Hematopoietic multipotent progenitor cell treated with erythropoietin and hydrocortisone succinate and interleukin-3 and kit ligand, for 15 days (in vitro differentiated cells): ENCODE measurements around the gene SARDH.

Experiments
- DNase-seq: peaks from one replicate; pipeline ENCODE4 v3.0.0-alpha.2; 2015; ENCODE audit warnings: low spot score

SARDH gene

DNA sequence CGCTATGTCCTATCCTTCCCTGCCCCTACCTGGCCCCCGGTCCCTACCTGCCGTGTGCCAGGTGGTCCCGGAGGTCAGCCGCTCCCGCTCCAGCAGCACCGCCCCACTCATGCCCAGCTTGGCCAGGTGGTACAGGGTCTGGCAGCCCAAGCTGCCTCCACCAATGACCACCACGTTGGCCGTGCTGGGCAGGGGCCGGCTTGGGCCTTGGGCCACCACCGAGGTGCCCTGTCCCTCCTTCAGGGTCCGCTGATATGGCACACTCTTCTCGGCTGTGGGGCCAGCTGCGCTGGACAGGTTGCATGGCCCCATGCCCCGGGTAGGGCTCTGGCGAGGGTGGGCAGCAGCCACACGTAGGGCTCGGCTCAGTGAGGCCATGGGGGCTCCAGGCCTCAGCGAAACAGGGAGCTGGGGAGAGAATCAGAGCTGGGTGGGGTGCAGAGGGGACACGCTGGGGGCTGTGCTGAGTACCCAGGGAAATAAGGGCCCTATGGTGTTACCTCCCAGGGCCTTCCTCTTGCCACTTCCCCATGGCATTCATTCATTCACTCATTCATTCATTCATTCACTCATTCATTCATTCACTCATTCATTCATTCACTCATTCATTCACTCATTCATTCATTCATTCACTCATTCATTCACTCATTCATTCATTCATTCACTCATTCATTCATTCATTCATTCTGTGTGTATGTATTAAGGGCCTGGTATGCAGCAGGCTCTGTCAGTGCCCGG lies 4.2 kb downstream of the SARDH start:
- DNase-seq, result no peak

DNA sequence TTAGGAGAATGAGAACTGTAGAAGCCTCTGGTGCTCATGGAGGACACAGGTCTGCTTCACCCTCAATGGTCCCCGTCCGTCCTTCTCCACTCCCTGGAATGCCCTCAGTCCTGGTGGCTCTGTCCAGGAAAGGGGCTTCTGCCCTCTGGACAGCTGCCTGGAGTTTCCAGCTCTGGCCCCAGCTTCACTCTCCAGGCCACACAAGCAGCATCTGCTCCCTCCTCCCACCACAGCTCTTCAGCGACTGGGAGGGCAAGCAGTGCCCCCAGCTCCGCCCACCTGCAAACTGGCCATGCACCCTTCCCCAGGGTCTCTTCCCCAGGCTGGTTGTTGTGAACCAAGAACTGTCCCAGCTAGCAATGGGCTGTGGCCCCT lies 4.7 kb downstream of the SARDH start:
- no peak for DNase-seq

DNA sequence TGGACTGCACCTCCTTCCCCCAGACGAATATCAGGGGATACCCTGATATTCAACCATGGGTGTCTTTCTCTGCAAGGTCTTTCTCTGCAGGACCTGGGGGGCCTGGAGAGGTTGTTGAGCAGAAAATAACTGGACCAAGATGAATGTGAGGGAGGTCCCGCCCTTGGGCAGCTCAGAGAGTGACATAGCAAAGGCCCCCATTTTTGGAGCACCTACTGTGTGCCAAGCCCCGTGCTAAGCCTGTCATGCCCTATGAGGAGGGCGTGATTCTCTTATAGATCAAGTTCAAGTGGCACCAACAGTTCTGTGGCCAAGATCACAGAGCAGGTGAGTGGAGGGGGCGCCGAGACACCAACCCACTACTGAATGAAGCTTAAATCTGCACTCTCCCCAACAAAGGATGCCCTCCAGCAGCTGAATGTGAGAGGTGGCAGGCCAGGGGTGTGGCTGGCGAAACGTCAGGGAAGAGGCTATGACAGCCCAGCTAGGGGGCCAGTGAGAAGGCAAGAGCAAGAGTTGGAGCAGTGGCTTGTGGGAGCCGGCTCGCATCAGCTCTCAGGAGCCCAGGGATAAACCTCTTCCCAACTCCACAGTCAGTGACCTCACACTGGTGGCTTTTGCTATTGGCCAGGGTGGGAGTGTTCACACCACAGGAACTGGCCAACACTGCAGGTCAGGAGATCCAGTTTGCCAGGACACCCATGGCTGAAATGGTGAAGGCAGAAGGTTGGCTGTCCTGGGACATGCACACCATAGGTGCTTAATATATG lies 5.3 kb downstream of the SARDH start:
- no peak for DNase-seq

DNA sequence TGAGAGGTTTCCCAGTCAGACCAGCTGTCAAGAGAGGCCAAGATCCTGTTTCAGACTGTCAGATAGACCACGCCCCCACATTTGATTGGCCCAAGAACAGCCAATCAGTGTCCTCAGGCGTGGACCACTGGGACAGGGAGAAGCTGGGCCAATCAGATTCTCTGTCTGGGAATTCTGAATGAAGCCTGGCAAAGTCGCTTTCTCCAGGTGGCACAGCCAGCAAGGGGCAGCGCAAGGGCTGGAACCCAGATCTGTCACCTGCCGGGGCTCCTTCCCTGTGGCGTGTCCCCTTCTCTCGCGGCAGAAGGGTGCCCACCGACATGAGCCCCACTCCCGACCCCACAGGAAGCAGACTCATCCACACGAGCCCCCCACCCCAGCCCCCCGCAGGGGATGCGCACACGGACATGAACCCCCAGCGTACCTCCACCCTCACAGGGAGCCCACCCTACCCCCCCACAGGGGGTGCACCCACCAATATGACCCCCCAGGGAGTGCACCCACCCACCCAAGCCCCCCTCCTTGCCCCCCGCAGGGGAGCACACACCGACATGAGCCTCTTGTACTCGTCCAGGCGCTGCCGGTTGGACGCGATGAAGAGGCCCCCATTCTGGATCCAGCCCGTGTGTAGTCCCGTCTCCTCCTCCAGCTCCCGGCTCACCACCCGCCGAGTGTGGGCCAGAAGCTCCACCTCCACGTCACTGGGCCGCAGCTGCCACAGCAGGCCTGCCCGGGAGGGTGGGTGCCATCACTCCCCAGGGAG lies 6.1 kb downstream of the SARDH start:
- no peak for DNase-seq

DNA sequence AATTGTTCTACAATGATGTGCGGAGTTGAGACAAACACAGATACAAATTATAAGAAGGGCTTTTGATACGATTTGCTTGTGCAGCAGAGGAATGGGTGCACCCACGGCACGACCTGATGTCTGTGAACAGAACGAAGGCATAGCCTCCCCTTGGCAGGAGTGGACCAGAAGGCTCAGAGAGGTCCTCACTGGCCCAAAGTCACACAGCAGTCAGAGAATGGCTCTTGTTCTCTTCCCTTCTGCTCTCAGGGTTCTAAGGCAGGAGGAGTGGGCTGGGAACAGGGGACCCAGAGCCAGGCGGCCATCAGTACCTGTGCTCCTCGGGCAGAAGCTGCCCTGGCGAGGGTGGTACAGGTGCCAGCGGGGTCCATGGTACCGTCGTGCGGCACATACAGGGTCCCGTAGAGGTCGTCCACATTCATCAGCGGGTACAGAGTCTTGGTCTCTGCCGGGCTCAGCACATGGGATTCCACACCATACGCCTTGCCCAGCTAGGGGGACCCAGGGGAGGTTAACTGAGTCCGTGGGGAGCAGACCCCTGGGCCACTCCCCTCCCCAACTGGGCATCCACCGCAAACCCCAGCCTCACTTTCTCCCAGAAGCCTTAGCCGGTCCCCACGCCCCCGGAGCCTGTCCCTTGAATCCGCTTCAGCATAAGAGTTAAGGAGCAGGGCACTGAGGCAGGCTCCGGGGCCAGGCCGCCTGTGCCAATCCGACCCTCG lies 7.0 kb downstream of the SARDH start:
- no peak for DNase-seq

DNA sequence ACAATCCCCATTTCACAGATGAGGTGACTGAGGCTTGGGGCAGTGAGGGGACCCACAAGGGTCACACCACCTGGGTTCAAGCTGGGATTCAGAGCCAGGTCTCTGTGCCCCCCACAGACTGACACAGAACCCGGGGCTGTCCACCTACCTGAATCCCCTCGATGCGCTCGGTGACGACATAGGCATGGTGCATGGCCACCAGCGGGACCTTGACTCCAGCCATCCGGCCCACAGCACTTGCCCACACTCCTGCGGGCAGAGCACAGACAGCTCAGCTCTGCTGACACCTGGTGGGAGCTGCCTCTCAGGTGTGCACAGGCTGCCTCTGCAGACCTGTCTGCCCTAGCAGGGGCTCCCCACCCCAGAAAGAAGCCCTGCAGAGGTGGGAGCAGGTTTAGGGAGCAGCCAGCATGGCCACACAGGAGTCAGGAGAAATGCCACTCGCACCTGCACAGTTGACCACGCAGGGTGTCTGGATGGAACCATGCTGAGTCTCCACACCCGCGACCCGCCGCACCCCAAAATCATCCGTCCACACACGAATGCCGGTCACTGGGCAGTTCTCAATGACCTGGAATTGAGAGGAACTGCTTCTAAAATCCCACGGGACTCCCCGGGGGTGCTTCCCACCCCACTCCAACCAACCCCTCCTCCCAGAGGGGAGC lies 8.4 kb downstream of the SARDH start:
- no peak for DNase-seq

DNA sequence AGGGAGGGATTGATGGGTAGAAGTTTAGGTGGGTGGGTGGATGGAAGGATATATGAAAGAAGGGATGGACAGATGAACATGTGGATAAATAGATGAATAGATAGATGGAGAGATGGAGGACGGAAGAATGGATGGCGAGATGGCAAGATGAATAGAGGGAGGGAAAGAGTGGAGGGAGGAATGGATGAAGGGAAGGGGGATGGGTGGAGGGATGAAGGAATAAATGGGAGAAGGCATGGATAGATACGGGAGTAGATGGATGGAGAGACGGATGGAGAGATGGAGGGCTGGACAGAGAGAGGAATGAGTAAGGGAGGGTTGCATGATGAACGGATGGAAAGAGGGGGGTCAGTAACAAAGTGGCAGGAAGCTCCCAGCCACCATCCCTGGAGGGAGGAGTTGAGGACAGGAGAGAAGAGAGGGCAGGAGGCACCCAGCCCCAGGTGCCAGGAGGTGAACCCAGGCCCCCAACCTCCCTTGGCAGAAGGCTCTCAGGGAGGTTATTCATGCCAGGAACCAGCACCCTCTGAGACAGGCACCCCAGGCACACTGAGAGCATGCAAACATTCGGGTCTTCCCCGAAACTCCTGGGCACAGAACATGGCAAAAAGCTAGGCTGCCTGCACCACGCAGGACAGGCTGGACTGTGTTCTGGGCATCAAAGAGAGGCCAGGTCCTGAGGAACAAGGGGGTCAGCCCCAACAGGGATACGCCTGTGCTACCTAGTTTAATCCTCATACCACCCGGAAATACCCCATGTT lies 9.1 kb downstream of the SARDH start:
- DNase-seq, result no peak

DNA sequence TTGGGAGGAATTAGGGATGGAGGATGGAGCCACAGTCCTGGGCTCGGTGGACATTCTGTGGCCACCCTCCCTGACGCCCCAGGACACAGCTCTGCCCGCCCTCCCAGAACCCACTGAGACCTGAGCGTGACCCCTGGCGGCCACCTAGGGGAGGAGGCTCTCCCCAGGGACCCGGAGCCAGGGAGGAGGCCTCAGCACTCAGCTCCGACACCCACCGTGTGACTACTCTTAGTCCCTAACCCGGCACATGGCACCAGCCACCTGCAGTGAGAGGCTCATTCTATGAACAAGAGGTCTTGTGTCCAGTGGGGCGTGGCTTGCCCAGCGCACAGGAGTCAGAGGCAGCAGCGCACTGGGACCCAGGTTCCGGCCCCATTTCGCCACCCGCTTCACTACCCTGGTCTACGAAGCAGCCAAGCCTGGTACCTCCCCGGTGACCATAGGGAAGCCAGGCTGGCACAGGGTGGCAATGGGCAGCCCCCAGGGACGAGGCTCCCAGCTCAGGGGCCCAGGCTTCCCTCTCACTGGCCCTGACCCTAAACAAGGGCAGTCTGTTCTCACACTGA lies 10.2 kb downstream of the SARDH start:
- no peak for DNase-seq

DNA sequence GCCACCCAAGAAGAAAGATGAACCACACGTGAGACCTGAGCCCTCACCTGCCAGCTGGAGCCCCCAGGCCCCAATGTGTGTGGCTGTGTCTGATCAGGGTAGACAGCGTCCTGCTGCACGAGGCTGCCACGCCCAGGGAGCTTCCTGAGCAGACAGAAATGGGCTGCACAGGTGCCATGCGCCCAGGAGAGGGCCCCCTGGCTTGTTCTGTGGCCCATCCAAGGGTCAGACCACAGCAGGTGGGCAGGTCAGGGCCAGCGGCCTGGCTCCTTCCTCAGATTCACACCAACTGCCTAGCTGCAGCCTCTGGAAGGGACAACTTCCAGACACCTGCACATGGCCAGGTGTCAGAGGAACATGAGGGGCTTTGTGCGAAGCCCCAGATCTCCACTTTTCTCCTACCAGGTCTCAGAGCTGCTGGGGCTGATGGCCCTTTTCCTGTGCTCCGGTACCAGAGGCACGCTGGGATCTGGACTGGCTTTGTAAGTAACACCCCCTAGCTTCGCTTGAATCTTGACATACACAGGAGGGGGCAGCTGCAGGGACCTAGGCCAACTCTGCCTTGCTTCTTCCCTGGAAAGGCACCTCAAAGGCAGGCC lies 10.8 kb downstream of the SARDH start:
- no peak for DNase-seq

DNA sequence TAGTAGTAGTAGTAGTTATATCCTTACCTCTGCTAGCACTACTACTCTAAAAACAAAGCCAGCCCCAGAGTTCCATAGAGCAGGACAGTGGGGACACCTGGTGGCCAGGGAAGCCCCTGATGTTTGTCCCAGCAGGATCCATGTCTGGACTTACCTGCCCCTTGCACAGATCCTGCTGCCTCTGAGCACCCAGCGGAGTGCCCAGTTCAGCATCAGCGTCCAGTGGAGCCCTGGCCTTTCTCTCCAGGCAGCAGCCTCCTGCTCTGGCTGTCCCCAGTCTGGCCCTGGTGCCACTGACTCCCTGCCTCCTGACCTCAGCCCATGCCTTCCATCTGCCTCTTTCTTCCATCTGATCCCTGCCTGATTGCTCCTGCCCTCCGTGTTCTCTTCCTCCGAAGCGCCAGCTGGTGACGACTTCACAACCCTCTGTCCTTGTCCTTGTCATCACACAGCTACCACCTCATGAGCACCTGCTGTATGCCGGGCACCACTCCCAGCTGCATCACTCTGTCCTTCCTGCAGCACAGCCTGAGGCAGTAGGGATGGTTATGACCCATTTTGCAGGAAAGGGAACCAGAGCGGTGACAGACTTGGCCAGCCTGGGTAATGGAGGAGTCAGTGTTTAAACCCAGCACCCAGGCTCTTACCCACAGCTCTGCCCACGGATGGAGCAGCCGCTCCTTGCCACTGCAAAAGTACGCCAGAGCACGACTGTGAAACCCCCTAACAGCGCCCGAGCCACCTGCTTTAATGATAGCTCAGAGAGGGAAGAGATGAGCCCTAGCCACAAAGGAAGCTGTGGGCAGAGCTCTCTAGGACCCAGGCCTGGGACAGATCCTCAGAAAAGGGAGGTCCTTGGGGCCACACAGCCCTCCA lies 11.5 kb downstream of the SARDH start:
- no peak for DNase-seq

DNA sequence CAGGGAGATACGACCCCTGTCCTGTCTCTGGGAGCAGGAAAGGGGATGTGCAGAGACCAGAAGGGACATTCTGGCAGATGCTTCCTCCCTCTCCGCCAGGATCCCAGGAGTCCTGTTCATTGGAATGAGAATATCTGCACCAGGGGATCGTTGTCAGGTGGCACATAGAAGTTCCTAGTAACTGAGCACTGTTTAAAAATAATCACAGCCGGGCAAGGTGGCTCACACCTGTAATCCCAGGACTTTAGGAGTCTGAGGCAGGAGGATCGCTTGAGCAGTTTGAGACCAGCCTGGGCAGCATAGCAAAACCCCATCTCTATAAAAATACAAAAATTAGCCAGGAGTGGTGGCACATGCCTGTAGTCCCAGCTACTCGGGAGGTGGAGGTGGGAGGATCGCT lies 12.3 kb downstream of the SARDH start:
- DNase-seq, result no peak

DNA sequence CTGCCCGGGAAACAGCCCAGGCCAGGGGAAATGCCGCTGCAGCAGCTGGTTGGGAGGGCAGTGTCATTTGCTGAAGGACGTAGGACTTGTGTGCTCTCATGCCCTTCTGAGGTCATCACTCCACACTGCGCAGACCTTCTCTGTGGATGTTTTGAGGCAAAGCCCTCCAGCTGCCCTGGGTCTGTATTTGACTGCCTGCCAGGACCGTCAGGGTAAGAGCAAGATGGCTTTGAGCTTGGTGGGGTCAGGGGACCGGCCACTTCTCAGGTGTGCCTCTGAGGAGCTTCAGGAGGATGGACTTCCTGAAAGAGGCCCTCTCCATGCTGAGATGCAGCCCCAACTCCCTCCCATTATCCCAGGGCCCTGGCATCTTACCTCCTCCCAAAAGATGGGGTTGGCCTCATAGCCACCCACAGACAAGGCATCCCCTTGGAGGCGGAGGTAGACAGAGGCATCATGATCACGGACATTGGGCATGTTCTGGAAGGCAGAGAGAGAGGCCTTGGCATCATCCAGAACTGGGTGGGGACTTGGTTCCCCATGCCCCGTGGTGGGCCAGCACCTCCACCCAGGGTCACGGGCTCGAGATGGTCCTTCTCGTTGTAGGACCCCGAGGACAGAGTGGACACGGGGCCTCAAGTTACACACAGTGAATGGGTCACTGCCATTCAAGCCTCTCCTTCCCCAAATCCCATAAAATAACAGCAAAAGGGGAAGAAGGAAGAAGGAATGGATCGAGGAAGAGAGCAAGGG lies 19.4 kb downstream of the SARDH start:
- DNase-seq, result no peak

DNA sequence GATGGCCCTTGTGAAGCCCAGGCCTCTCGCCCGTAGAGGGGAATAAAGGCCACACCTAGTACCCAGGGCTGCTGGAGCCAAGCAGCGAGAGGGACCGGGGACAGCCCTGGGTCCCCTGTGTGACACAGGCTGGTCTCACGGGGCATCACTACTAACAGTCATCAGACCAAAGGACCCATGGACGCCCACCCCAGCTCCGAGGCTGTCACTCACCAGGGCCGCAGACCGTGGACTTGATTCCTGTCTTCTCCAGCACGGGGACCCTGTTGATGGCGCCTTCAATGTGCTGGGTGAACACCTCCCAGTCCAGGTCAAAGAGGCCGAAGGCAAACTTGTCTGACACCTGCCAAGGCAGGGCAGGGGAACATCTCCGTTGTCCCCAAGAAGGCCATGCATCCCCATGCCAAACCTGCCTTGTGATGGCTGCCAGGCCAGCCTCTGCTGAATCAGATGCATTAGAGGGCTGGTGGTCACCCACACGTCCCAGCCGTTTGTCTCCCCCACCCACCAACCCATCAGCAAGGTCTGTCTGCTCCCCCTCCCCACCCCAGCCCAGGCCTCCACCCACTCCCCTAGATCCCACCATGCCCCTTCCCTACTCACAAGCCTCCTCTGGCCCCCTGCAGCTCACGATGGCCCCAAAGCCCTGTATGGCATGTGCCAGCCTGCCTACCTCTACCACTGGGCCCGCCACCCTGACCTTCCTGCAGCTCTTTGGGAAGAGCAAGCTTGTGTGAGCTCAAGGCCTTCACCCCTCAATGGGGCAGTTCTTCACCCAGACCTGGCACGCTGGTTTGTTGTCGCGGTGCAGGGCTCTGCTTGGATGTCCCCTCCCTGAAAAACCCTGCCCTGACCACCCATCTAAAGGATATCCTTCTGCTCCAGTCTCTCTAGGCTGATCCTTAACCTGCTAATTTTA lies 20.8 kb downstream of the SARDH start:
- no peak for DNase-seq

DNA sequence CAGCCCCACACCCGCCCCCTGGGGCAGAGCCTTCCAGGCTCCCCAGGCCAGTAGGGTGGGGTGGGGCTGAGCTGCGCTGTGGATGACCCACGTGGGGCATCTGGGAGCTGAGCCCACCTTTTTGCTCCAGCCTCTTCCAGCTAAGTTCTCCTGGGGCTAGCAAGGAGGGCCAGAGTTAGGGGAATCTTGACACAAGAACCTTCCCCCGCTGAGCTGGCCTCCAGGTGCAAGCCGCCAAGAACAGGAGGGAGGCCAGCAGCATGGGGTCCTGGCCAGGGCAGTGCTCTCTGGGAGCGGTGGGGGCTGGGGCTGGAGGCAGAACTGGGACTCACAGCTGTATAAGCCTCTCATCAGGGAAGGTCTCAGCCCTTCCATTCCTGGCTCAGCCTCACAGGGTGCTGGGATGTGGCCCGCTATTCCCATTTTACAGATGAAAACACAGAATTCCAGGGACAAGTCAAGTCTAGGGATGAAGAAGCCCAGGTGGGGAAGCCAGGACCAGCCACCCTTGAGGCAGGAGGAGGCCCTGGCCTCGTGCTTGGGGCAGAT lies 21.5 kb downstream of the SARDH start:
- DNase-seq, result no peak

DNA sequence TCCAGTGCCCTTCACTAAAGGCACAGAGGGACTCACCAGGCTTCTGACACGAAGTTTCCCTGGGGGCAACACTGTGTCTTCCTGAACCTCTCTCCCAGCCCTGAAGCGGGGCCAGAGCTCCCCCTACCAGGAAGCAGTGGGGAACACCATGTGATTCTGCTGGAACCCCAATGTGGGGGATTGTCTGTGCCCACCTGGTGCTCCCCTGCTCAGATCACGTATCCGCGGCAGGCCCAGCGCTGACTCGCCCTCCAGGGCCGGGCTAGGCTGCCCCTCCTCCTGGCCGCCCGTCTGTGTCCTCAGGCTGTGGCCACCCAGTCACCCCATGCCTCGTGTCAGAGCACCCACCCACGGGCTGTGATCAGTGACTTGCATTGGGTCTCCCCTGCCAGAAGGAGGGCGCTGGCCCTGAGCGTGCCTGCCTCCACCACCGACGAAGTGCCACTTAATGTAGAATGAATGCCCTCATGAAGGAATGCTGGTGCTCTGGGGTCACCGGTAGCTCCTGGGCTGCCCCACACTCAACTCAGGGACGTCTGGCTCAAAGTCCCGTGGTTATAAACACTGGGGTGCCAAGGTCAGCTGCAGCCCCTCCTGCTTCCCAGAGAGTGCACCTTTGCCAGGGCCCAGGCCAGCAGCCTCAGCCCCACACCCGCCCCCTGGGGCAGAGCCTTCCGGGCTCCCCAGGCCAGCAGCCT lies 22.1 kb downstream of the SARDH start:
- no peak for DNase-seq

DNA sequence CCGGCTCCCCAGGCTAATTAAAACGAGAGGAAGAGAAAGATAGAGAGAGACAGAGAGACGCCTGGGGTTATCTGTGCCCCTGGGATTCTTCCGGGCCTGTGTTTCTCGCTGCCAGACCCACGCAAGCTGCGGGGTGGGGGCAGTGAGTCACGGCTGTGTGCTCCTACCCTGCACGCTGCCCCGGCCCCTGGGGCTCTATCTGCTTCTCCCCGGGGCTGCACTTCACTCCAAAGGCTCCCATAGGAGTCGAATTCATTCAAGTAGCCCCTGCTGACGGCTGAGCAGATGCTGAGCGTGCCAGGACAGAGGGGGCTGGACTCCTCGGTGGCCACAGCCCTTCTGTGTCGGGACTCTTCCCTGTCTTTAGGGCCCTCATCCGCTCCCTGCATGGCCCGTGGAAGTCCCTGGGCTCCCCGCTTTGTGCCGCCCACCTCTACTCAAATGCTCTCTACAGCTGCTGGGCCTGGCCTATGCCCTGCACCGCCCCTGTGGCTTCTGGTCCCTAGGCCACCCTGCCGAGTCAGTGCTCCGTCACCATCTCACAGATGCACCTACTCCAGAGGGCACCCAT lies 22.8 kb downstream of the SARDH start:
- DNase-seq, result no peak
